Measurements from ENCODE around the gene MED8.

MED8 gene

DNA sequence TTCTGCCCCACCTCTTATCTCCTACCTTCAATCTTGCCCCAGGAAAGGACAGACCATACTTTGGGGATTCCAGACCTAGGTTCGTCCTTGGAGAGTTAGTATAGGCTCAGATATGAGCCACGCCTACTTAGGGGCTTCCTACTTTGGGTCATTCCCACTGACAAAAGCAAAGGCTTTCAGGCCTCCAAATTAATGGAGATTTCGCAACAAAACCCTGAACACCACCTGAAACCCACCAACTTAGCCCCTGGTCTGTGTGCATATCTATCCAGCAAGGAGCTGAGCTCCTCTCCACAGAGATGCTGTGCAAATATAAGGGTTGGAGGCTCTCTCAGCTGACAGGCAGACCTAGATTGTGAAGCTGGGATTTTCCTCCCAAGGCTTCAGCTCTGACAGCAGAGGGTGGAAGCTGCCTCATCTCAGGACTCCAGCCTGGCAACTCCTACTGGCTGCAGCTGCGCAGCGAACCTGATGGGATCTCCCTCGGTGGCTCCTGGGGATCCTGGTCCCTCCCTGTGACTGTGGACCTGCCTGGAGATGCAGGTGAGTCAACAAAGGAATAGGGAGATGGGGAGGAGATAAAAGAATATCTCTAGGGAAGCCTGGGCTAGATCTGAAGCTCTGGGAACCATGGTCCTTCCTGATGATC lies 49.9 kb downstream of the MED8 start:
- no peak for DNase-seq (ENCODE audit: low read depth)
- TF ChIP-seq, protein P1, sequence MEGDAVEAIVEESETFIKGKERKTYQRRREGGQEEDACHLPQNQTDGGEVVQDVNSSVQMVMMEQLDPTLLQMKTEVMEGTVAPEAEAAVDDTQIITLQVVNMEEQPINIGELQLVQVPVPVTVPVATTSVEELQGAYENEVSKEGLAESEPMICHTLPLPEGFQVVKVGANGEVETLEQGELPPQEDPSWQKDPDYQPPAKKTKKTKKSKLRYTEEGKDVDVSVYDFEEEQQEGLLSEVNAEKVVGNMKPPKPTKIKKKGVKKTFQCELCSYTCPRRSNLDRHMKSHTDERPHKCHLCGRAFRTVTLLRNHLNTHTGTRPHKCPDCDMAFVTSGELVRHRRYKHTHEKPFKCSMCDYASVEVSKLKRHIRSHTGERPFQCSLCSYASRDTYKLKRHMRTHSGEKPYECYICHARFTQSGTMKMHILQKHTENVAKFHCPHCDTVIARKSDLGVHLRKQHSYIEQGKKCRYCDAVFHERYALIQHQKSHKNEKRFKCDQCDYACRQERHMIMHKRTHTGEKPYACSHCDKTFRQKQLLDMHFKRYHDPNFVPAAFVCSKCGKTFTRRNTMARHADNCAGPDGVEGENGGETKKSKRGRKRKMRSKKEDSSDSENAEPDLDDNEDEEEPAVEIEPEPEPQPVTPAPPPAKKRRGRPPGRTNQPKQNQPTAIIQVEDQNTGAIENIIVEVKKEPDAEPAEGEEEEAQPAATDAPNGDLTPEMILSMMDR (IDR thresholded peaks at IDR 0.05; ENCODE audit: low read length, missing control alignments) = no peak
- no peak overlapping the region for H3K4me3 ChIP-seq (replicated peaks; ENCODE audit: low read depth, low read length)

DNA sequence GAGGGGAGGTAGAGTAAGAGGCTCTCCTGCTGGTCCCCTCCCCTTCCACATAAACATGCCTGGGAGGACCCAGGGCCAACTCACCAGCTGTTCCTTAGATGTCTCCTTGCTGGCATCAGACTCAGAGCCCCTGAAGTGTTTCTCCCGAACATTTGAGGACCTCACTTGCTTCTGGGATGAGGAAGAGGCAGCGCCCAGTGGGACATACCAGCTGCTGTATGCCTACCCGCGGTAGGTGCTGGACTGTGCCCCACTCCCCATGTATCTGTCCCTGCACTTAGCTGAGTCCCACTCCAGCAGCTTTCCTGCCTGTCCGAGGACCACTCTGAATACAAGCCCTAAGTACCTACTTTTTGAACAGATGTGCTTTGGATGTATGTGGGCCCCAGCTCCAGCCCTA lies 51.6 kb downstream of the MED8 start:
- no peak for DNase-seq (ENCODE audit: low read depth)
- no peak overlapping the region for H3K4me3 ChIP-seq (replicated peaks; ENCODE audit: low read depth, low read length)
- TF ChIP-seq, protein P1 (IDR thresholded peaks at IDR 0.05; ENCODE audit: low read length, missing control alignments) = no peak

- TF ChIP-seq, protein P1 (IDR thresholded peaks at IDR 0.05; ENCODE audit: low read length, missing control alignments) = no peak
- DNase-seq (ENCODE audit: low read depth) = no peak
- no peak within 1 kb of the TSS for H3K4me3 ChIP-seq (replicated peaks; ENCODE audit: low read depth, low read length)
Measured at GRCh38 chr1:43337588-43337987, 52.0 kb downstream of the MED8 start, which contains the start of gene MPL. Gene MPL (plus strand): TSS chr1:43337818. CDS start chr1:43337849, 31 bp downstream.

GRCh38 chr1:43334453-43335205 lies 55.0 kb downstream of the MED8 start:
- TF ChIP-seq, protein P1 (IDR thresholded peaks at IDR 0.05; ENCODE audit: low read length, missing control alignments) = no peak
- no peak overlapping the region for H3K4me3 ChIP-seq (replicated peaks; ENCODE audit: low read depth, low read length)
- no peak for DNase-seq (ENCODE audit: low read depth)

All from fibroblast of pulmonary artery (primary cell).